IPS-11a (cell line): ENCODE results near the gene SLC16A3.

Experiments used
- H3K4me3 ChIP-seq: one replicate; pipeline ENCODE4 v1.5.1; 2013; ENCODE audit warnings: low read depth, low read length, control low read depth

Gene SLC16A3

GRCh38 chr17:82280537-82280936, 51.7 kb downstream of the SLC16A3 start:
- H3K4me3 ChIP-seq: no peak overlapping the region

GRCh38 chr17:82281076-82281475, 52.2 kb downstream of the SLC16A3 start:
- no peak overlapping the region for H3K4me3 ChIP-seq

DNA sequence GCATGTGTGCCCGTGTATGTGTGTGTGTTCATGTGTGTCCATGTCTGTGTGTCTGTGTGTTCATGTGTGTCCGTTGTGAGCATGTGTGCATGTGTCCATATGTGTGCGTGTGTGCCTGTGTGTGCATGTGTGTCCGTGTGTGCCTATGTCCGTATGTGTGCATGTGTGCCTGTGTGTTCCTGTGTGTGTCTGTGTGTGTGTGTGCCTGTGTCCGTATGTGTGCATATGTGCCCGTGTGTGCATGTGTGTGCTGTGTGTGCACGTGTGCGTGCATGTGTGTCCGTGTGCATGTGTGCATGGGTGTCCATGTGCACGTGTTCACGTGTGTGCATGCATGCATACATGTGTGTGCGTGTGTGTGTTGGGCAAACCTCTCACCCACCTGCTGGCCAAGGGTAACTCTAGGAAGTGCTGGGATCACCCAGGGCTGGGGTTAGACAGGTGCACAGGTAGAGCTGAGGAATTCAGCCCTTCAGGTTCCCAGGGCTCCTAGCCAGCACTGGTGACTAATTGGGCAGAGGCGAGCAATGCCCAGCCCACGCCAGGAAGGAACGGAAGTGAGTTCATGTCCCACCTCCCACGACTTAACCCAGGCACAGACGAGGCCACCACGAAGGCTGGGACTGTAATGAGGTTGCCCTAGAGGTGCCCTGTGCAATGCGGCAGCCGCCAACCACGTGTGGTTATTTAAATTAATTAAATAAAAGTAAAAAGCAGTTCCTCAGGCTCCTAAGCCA, 52.8 kb downstream of the SLC16A3 start:
- H3K4me3 ChIP-seq: no peak overlapping the region

DNA sequence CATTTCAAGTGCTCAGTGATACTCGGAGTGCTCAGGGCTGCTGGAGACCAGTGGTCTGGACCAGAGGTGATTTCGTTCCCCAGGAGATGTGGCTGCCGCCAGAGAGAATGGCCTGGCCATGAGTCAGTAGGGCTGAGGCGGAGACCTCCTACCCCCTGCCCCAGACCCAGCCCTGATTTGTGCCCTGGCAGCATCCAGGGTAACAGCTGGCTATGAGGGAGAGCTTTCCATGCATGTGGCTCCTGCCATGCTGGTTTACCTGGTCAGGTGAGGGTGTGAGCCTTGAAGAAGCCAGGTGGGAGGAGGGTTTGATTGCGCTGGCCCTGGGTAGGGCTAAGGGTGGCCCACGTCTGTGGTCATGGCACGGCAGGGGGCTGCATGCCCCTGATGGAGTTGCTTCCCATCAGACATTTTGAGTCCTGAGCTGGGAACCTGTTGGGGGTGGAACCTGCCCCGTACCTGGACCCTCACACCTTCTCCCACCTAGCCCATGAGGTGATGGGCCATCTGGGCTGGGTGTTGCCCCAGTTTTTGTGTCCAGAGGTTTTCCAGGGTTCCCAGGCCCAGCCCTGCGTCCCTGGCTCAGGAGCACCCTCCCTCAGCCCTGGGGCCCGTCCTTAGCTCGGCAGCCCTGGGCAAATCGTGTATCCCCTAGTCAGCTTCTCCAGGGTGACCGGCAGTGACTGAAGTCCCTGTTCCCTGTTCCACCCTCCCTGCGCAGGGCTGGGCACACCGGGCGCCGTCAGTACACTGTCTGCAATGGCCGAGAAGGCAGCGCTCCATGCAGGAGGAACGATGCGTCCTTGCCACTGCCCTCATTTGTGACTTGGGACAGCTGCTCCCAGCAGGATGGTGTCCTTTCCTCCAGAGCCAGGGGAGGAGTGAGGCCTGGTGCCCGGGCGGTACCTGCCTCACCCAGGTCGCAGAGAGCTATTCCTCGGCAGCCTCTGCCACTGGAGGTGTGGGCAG, 53.7 kb downstream of the SLC16A3 start:
- no peak overlapping the region for H3K4me3 ChIP-seq

- H3K4me3 ChIP-seq: no peak overlapping the region
Observed at GRCh38 chr17:82283208-82283749, 54.4 kb downstream of the SLC16A3 start.

GRCh38 chr17:82285141-82285540, 56.3 kb downstream of the SLC16A3 start:
- H3K4me3 ChIP-seq: no peak overlapping the region

GRCh38 chr17:82287013-82287867, 58.4 kb downstream of the SLC16A3 start:
- H3K4me3 ChIP-seq: no peak overlapping the region

DNA sequence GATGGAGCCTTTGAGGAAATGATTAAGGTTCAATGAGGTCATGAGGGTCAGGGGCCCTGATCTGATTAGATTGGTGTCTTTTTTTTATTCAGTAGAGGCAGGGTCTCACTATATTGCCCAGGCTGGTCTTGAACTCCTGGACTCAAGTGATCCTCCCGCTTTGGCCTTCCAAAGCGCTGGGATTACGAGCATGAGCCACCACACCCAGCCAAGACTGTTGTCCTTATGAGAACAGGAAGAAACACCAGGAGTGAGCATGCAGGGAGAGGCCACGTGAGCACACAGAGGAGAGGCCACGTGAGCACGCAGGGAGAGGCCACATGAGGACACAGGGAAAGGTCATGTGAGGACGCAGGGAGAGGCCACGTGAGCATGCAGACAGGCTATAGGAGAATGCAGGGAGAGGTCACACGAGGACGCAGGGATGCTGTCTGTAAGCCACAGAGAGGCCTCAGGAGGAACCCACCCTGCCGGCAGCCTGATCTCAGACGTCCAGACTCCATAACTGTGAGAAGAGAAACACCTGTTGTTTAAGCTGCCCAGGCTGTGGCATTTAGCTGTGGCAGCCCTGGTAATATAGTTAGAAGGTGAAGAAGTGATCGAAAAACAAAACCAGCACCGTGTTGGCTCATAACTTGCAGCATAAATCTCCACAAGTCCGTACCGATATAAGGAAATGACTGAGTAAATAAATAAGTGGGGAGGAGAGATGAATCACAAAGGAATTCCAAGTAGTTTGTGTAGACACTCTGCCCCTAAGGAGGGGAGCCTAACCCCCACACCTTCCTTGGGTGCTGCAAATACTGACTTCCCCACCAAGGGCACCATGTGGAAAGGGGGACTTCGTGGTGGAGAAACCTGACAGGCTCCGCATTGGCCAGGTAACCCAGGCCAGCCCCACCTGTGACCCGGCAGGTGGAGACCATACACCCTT, 59.3 kb downstream of the SLC16A3 start:
- no peak overlapping the region for H3K4me3 ChIP-seq
